Activated CD4-positive, alpha-beta memory T cell treated with anti-CD3 and anti-CD28 coated beads for 36 hours (primary cell): ENCODE measurements around the gene RNF168. TPM values are rescaled to one million over a fixed set of nuclear protein-coding genes. Genes with fewer than 3 reads are reported as not detected.
"Not testable (repeated sequence)": the region's sequence is repeated elsewhere in the genome, so short reads cannot be mapped to it uniquely, and the experiment has no call there.

Experiments
- CTCF ChIA-PET: fragments of 350-600 bp; sonication (Branson Sonifier 250); formaldehyde crosslinking; loops from one replicate; lab custom pipeline; 2021; ENCODE audit warnings: antibody characterized with exemption, inconsistent platforms; lab: Charles Lee
- POLR2A ChIA-PET: fragments of 350-600 bp; sonication (Branson Sonifier 250); formaldehyde crosslinking; loops from one replicate; lab custom pipeline; 2021; ENCODE audit warnings: antibody characterized with exemption; lab: Charles Lee
- DNase-seq: peaks from one replicate; pipeline ENCODE4 v3.0.0-alpha.2; 2020
- H3K27ac Mint-ChIP-seq: one replicate; pipeline ENCODE4 v1.8.0; 2021; ENCODE audit warnings: mixed read lengths
- H3K27me3 Mint-ChIP-seq: one replicate; pipeline ENCODE4 v1.8.0; 2021; ENCODE audit warnings: mixed read lengths
- H3K36me3 Mint-ChIP-seq: one replicate; pipeline ENCODE4 v1.8.0; 2021; ENCODE audit warnings: mixed read lengths
- H3K4me1 Mint-ChIP-seq: one replicate; pipeline ENCODE4 v1.8.0; 2021; ENCODE audit warnings: low read depth, mixed read lengths
- H3K4me3 Mint-ChIP-seq: one replicate; pipeline ENCODE4 v1.8.0; 2021; ENCODE audit warnings: mild to moderate bottlenecking, mixed read lengths
- H3K9me3 Mint-ChIP-seq: one replicate; pipeline ENCODE4 v1.8.0; 2021; ENCODE audit warnings: mixed read lengths
- intact Hi-C: fragments of 100-400 bp; cut with micrococcal nuclease; formaldehyde crosslinking; loops from one replicate; pipeline ENCODE4 v1.15.1; 2023
- total RNA-seq, 2 experiments: library from RNA; stranded (reverse); gene quantifications; one replicate each; pipeline ENCODE4 v1.2.3, GENCODE V29; 2021

The RNF168 gene
- 10 to 100 TPM; 26.1 to 27.2 TPM for total RNA-seq

DNA sequence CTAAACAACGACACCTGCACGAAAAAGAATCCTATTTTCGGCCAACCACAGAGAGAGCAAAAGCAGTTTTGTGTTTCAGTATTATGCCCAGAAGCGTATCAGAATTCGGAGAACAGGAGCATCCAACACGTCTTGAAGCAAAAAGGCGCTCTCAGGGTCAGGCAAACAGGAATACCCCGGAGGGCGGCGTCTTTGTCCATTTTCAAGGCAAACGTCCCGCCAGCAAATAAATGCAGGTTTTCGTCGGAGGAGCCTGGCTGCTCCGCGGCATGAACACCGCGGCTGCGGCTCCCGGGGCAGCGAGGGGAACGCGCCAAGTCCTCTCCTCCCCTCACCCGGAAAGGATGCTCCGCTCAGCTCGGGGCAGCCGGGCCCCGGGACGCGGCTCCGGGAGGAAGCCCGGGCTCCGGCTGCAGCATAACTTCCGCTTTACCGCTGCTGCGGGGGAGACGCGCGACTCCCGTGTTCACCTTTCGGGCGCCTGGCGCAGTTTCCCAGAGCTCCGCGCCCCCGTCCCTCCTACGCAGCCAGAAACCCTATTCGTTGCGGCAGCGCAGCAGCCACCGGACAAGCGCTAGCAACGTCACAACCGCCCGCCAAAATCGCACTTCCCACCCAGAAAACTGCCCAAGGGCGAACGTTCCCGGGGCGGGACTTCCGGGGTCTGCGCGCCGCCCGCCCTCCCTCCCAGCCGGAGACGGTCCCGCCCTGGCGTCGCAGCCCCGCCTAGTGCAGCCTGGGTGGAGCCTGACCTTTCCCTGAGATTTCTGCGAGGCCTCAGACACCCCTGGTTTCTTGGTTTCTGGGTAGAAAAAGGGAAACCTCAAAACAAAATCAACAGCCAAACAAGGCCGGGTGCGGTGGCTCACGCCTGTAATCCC is at the start of gene RNF168:
Gene RNF168 (minus strand): TSS at position 573 of the 881 bp plus-strand sequence. CDS start 595 bp downstream, outside the sequence.
- Mint-ChIP-seq H3K27ac (peak within 1 kb of the TSS; percentile 99), H3K9me3 (peaks cover 7% of the 10 kb centered on the region), H3K27me3 (no peaks in the 10 kb centered on the region), H3K4me1 (peaks cover 30% of the 10 kb centered on the region), H3K36me3 (peaks cover 36% of the 10 kb centered on the region), H3K4me3 (peak within 1 kb of the TSS; percentile 97)
- ChIA-PET CTCF (interaction anchor here (0.6 to 1.7 kb wide), 3 partner anchors 19 to 25 kb away, joined by 4 to 7 read pairs (median 6); no protein-coding TSS in a partner anchor), POLR2A (interaction anchor here (1.1 to 3.1 kb wide), 5 partner anchors 25 to 216 kb away, joined by 3 to 14 read pairs (median 4); partner anchors contain the start of genes DYNLT2B, FBXO45, PCYT1A and WDR53)
- peak; percentile 97 for DNase-seq
- intact Hi-C loops = loop anchor here (1.0 to 5.0 kb wide), 4 partner anchors 65 to 321 kb away; partner anchors contain the start of genes DYNLT2B, FBXO45, PCYT1A and WDR53

GRCh38 chr3:196552253-196552652 is 48.7 kb upstream of the RNF168 start:
- Mint-ChIP-seq H3K4me1 (peaks cover 4% of the 10 kb centered on the region), H3K27ac (no peak overlapping the region), H3K36me3 (peaks cover 14% of the 10 kb centered on the region), H3K27me3 (no peaks in the 10 kb centered on the region), H3K9me3 (peaks cover 19% of the 10 kb centered on the region), H3K4me3 (no peak overlapping the region)
- ChIA-PET CTCF (interaction anchor here (0.5 kb wide), 1 partner anchor 159 kb away, joined by 3 read pairs; no protein-coding TSS in a partner anchor), POLR2A (interaction anchor here (0.6 kb wide), 1 partner anchor 18 kb away, joined by 3 read pairs; no protein-coding TSS in a partner anchor)
- intact Hi-C loops = no loop called here
- no peak for DNase-seq

DNA sequence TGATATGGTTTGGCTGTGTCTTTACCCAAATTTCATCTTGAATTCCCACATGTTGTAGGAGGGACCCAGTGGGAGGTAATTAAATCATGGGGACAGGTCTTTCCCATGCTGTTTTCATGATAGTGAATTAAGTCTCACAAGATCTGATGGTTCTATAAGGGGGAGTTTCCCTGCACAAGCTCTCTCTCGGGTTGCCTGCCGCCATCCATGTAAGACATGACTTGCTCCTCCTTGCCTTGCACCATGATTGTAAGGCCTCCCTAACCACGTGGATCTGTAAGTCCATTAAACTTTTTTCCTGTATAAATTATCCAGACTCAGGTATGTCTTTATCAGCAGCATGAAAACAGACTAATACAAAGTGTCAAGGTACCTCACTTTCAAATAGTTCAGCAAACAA is 46.6 kb upstream of the RNF168 start:
- H3K4me3 Mint-ChIP-seq, H3K4me1 Mint-ChIP-seq, H3K27me3 Mint-ChIP-seq, intact Hi-C loops, DNase-seq, CTCF ChIA-PET, H3K27ac Mint-ChIP-seq, POLR2A ChIA-PET: not testable (repeated sequence)
- H3K36me3 Mint-ChIP-seq = peaks cover 14% of the 10 kb centered on the region
- H3K9me3 Mint-ChIP-seq = peaks cover 19% of the 10 kb centered on the region

DNA sequence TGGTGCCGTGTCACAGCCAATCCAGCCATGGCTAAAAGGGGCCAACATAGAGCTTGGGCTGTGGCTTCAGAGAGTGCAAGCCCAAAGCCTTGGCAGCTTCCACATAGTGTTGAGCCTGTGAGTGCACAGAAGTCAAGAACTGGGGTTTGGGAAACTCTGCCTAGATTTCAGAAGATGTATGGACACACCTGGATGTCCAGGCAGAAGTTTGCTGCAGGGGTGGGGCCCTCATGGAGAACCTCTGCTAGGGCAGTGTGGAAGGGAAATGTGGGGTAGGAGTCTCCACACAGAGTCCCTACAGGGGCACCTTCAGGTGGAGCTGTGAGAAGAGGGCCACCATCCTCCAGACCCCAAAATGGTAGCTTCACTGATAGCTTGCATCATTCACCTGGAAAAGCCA is 45.7 kb upstream of the RNF168 start:
- H3K4me3 Mint-ChIP-seq, intact Hi-C loops, H3K27me3 Mint-ChIP-seq, H3K27ac Mint-ChIP-seq, DNase-seq, POLR2A ChIA-PET, CTCF ChIA-PET, H3K4me1 Mint-ChIP-seq: not testable (repeated sequence)
- peaks cover 11% of the 10 kb centered on the region for H3K36me3 Mint-ChIP-seq
- peaks cover 19% of the 10 kb centered on the region for H3K9me3 Mint-ChIP-seq

DNA sequence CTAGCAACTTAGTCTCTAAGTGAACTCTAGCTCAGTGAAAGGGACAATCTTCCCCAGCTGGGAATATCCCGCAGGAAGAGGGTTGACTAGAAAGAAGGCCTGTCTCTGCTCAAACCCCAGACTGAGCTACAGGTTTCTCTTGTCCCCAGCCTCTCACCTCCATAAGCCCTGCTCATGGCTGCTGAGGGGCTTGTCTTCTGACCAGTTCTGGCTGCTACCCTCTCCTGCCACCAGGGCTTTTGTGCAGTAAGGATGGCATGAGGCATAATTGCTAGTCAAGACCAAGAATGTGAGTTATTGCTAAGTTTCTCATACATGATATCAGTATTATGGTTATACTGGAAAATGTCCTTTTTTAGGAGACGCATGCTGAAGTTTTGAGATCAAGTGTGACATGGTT is 43.5 kb upstream of the RNF168 start:
- DNase-seq = no peak
- peaks cover 3% of the 10 kb centered on the region for H3K27me3 Mint-ChIP-seq
- H3K4me1 Mint-ChIP-seq = no peaks in the 10 kb centered on the region
- no peak overlapping the region for H3K27ac Mint-ChIP-seq
- intact Hi-C loops = no loop called here
- peaks cover 9% of the 10 kb centered on the region for H3K36me3 Mint-ChIP-seq
- no peak overlapping the region for H3K4me3 Mint-ChIP-seq
- ChIA-PET CTCF (interaction anchor here (0.9 to 1.5 kb wide), 2 partner anchors 10 to 138 kb away, joined by 3 read pairs; no protein-coding TSS in a partner anchor), POLR2A (no interaction called here)
- peaks cover 19% of the 10 kb centered on the region for H3K9me3 Mint-ChIP-seq

DNA sequence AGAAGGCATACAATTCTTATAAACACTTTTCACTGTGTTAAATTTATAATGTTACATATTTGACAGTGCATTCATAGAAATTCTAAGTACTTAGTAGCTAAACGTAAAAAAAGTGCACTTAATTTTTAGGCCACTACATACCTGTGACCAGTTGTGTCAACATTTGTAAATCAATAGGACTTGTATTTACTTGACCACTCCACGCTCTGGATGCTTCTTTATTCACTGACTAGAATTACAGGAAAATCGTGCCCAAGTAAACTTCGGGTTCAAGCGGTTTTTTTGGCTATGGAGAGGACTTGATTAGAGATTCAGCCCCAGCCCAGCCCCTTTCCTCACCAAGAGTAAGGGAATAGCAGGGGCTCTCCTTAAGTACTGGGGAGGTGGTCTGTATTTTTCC is 43.0 kb upstream of the RNF168 start:
- Mint-ChIP-seq H3K4me3 (no peak overlapping the region), H3K4me1 (no peaks in the 10 kb centered on the region), H3K27ac (no peak overlapping the region), H3K36me3 (peaks cover 9% of the 10 kb centered on the region), H3K27me3 (peaks cover 3% of the 10 kb centered on the region), H3K9me3 (peaks cover 19% of the 10 kb centered on the region)
- intact Hi-C loops = no loop called here
- no peak for DNase-seq
- ChIA-PET CTCF (interaction anchor here (0.9 kb wide), 1 partner anchor 10 kb away, joined by 3 read pairs; no protein-coding TSS in a partner anchor), POLR2A (no interaction called here)

DNA sequence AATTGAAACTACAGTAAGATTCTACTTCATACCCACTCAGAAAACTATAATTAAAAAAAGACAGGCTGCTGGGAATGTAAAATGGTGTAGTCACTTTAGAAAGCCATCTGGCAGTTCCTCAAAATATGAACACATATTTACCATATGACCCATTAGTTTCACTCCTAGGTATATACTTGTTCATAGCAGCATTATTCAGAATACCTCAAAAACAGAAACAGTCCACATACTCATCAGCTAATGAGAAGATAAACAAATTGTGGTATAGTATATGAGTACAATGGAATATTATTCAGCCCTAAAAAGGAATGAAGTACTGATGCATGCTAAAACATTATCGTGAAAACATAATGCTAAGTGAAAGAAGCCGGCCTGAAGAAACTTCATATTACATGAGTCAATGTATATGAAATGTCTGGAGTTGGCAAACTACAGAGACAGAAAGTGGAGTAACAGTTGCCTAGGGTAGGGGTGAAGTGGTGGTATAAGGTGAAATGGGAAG is 41.0 kb upstream of the RNF168 start:
- Mint-ChIP-seq H3K36me3 (peaks cover 7% of the 10 kb centered on the region), H3K27ac (no peak overlapping the region), H3K4me1 (no peaks in the 10 kb centered on the region), H3K4me3 (no peak overlapping the region), H3K27me3 (peaks cover 3% of the 10 kb centered on the region), H3K9me3 (peaks cover 10% of the 10 kb centered on the region)
- ChIA-PET POLR2A (interaction anchor here (0.5 kb wide), 1 partner anchor 71 kb away, joined by 3 read pairs; no protein-coding TSS in a partner anchor), CTCF (interaction anchor here (0.6 to 1.5 kb wide), 3 partner anchors 9 to 65 kb away, joined by 3 to 4 read pairs (median 3); no protein-coding TSS in a partner anchor)
- no peak for DNase-seq
- intact Hi-C loops = no loop called here

GRCh38 chr3:196541684-196542445 is 38.3 kb upstream of the RNF168 start:
- Mint-ChIP-seq H3K27ac (no peak overlapping the region), H3K9me3 (no peaks in the 10 kb centered on the region)
- CTCF ChIA-PET = interaction anchor here (0.9 to 5.7 kb wide), 3 partner anchors 13 to 20 kb away, joined by 3 to 31 read pairs (median 5); no protein-coding TSS in a partner anchor

GRCh38 chr3:196537319-196537984 is 33.9 kb upstream of the RNF168 start:
- CTCF ChIA-PET = interaction anchor here (0.6 to 5.7 kb wide), 11 partner anchors 9 to 285 kb away, joined by 3 to 31 read pairs (median 4); partner anchors contain the start of genes FBXO45 and WDR53
- intact Hi-C loops = loop anchor here (1.0 to 2.0 kb wide), 3 partner anchors 27 to 147 kb away; no protein-coding TSS in a partner anchor
- Mint-ChIP-seq H3K9me3 (no peaks in the 10 kb centered on the region), H3K27me3 (peaks cover 3% of the 10 kb centered on the region), H3K36me3 (no peaks in the 10 kb centered on the region), H3K4me1 (peaks cover 2% of the 10 kb centered on the region), H3K27ac (no peak overlapping the region), H3K4me3 (no peak overlapping the region)
- peak; percentile 77 for DNase-seq
- POLR2A ChIA-PET = no interaction called here

More at GRCh38 chr3:196541684-196542445, 38.3 kb upstream of the RNF168 start:
- Mint-ChIP-seq H3K27me3 (peaks cover 3% of the 10 kb centered on the region), H3K4me3 (no peak overlapping the region), H3K36me3 (no peaks in the 10 kb centered on the region), H3K4me1 (peaks cover 2% of the 10 kb centered on the region)
- intact Hi-C loops = no loop called here
- POLR2A ChIA-PET = interaction anchor here (0.6 to 1.3 kb wide), 2 partner anchors 13 to 26 kb away, joined by 3 to 4 read pairs; partner anchors contain the start of genes FBXO45 and WDR53
- DNase-seq = no peak

DNA sequence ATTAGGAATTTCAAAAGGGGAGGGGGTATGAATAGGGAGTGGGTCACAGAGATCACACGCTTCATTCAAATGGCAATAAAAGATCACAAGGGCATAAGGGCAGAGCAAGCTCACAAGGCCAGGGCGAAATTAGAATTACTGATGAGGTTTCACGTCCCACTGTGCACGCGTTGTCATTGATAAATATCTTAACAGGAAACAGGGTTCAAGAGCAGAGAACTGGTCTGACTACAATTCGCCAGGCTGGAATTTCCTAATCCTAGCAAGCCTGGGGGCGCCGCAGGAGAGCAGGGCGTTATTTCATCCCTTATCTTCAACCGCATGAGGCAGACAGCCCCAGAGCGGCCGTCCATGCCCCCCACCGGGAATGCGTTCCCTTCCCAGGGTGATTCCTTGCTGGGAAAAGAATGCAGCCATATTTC is 29.7 kb upstream of the RNF168 start:
- intact Hi-C loops = no loop called here
- Mint-ChIP-seq H3K9me3 (no peaks in the 10 kb centered on the region), H3K27ac (no peak overlapping the region), H3K36me3 (no peaks in the 10 kb centered on the region), H3K4me1 (peaks cover 3% of the 10 kb centered on the region), H3K27me3 (peaks cover 3% of the 10 kb centered on the region), H3K4me3 (no peak overlapping the region)
- CTCF ChIA-PET = no interaction called here
- DNase-seq = no peak
- POLR2A ChIA-PET = no interaction called here

GRCh38 chr3:196531418-196531817 is 27.9 kb upstream of the RNF168 start:
- ChIA-PET POLR2A (no interaction called here), CTCF (no interaction called here)
- Mint-ChIP-seq H3K36me3 (no peaks in the 10 kb centered on the region), H3K4me1 (peaks cover 13% of the 10 kb centered on the region), H3K27ac (no peak overlapping the region), H3K27me3 (peaks cover 3% of the 10 kb centered on the region), H3K4me3 (no peak overlapping the region), H3K9me3 (no peaks in the 10 kb centered on the region)
- intact Hi-C loops = no loop called here
- no peak for DNase-seq
